Measurements from ENCODE around the gene TBC1D9. TPM values are rescaled to one million over a fixed set of nuclear protein-coding genes. Genes with fewer than 3 reads are reported as not detected.

Gene TBC1D9
- total RNA-seq, 2 experiments from 2014 or later: 0.20 to 0.33 TPM

DNA sequence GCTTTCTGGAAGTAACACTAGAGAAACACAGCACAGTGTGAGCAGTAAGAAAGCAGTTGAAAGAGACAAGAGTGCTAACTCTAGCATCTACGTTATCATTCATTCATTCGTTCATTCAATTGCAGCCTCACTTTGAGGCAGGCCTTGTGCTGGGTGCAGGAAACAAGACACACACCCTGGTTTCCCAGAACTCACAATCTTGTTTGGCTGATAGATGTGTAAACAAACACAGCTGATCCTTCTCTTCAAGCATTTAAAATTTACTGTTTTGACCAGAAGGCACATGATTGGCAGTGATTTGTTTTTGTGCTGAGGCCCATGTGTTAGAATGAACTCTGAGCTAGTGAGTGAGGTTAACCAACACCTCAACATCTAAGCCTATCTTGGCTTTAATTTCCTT lies 20.4 kb upstream of the TBC1D9 start:
- ATAC-seq (ENCODE audit: poor library complexity) (no peak), DNase-seq (no peak)
- Histone ChIP-seq H3K9me3 (ENCODE audit: control insufficient read depth in 1 of 2, insufficient read depth in 1 of 2, low read length in 2 of 2) (no peaks in the 10 kb centered on the region), H3K27me3 (ENCODE audit: control insufficient read depth in 1 of 2, insufficient read depth in 2 of 2, low read length in 2 of 2) (no peaks in the 10 kb centered on the region), H3K4me1 (ENCODE audit: insufficient read depth, low read length) (no peaks in the 10 kb centered on the region), H3K4me3 (ENCODE audit: low read length) (no peak overlapping the region), H3K36me3 (ENCODE audit: insufficient read depth, low read length) (no peaks in the 10 kb centered on the region), H3K27ac (ENCODE audit: low read depth in 1 of 2, low read length in 2 of 2) (no peak overlapping the region)
- ChIA-PET POLR2A (no interaction called here), CTCF (no interaction called here)
- Mint-ChIP-seq H3K27me3 (peaks cover 6% of the 10 kb centered on the region), H3K27ac (no peak overlapping the region), H3K36me3 (ENCODE audit: low read depth) (no peaks in the 10 kb centered on the region), H3K4me3 (no peak overlapping the region), H3K9me3 (no peaks in the 10 kb centered on the region), H3K4me1 (ENCODE audit: low read depth) (no peaks in the 10 kb centered on the region)
- intact Hi-C loops (cut with DNase I, micrococcal nuclease): no loop called here
- TF ChIP-seq CTCF (IDR thresholded peaks at IDR 0.05): no peak

GRCh38 chr4:140774956-140775355 lies 18.8 kb upstream of the TBC1D9 start:
- intact Hi-C loops (cut with DNase I, micrococcal nuclease): no loop called here
- ChIA-PET CTCF (no interaction called here), POLR2A (no interaction called here)
- H3K9me3 Mint-ChIP-seq: no peaks in the 10 kb centered on the region
- no peak overlapping the region for H3K4me3 Mint-ChIP-seq
- Histone ChIP-seq H3K36me3 (ENCODE audit: insufficient read depth, low read length) (no peaks in the 10 kb centered on the region), H3K27me3 (ENCODE audit: control insufficient read depth in 1 of 2, insufficient read depth in 2 of 2, low read length in 2 of 2) (peaks cover 0 to 2% of the 10 kb centered on the region in 2 experiments), H3K4me3 (ENCODE audit: low read length) (no peak overlapping the region), H3K27ac (ENCODE audit: low read depth in 1 of 2, low read length in 2 of 2) (no peak overlapping the region), H3K4me1 (ENCODE audit: insufficient read depth, low read length) (no peaks in the 10 kb centered on the region), H3K9me3 (ENCODE audit: control insufficient read depth in 1 of 2, insufficient read depth in 1 of 2, low read length in 2 of 2) (no peaks in the 10 kb centered on the region)
- H3K36me3 Mint-ChIP-seq (ENCODE audit: low read depth): no peaks in the 10 kb centered on the region
- no peak for TF ChIP-seq CTCF (IDR thresholded peaks at IDR 0.05)
- ATAC-seq (ENCODE audit: poor library complexity) (no peak), DNase-seq (no peak)
- H3K4me1 Mint-ChIP-seq (ENCODE audit: low read depth): no peaks in the 10 kb centered on the region
- H3K27me3 Mint-ChIP-seq: peaks cover 6% of the 10 kb centered on the region
- H3K27ac Mint-ChIP-seq: no peak overlapping the region

DNA sequence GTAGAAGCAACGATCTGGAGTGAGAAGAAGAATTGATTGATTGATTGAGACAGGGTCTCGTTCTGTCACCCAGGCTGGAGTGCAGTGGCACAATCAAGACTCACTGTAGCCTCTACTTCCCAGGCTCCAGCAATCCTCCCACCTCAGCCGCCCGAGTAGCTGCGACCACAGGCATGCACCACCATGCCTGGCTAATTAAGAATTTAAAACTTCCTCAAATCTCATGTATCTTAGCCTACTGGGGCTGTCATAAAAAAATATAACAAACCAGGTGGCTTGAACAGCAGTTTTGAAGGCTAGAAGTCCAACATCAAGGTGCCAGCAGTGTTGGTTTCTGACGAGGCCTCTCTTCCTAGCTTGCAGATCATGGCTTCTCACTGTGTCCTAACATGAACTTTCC lies 18.3 kb upstream of the TBC1D9 start:
- Mint-ChIP-seq H3K27ac (no peak overlapping the region), H3K27me3 (peaks cover 6% of the 10 kb centered on the region), H3K4me3 (no peak overlapping the region), H3K36me3 (ENCODE audit: low read depth) (no peaks in the 10 kb centered on the region), H3K9me3 (no peaks in the 10 kb centered on the region), H3K4me1 (ENCODE audit: low read depth) (no peaks in the 10 kb centered on the region)
- no peak overlapping the region for H3K4me3 ChIP-seq (ENCODE audit: low read length)
- H3K4me1 ChIP-seq (ENCODE audit: insufficient read depth, low read length): no peaks in the 10 kb centered on the region
- H3K36me3 ChIP-seq (ENCODE audit: insufficient read depth, low read length): no peaks in the 10 kb centered on the region
- no peak for DNase-seq
- TF ChIP-seq CTCF (IDR thresholded peaks at IDR 0.05): no peak
- no peak for ATAC-seq (ENCODE audit: poor library complexity)
- intact Hi-C loops (cut with DNase I, micrococcal nuclease): no loop called here
- H3K9me3 ChIP-seq (ENCODE audit: control insufficient read depth in 1 of 2, insufficient read depth in 1 of 2, low read length in 2 of 2): no peaks in the 10 kb centered on the region
- CTCF ChIA-PET: no interaction called here
- no peak overlapping the region for H3K27ac ChIP-seq (ENCODE audit: low read depth in 1 of 2, low read length in 2 of 2)
- peaks cover 0 to 2% of the 10 kb centered on the region in 2 experiments for H3K27me3 ChIP-seq (ENCODE audit: control insufficient read depth in 1 of 2, insufficient read depth in 2 of 2, low read length in 2 of 2)
- POLR2A ChIA-PET: no interaction called here

Measured in CD4-positive, alpha-beta T cell (primary cell).